HCT116 (cell line): Measurements from ENCODE around the gene LRRIQ4. TPM values are rescaled to one million over a fixed set of nuclear protein-coding genes. Genes with fewer than 3 reads are reported as not detected.

Experiments
- ATAC-seq: fragments of 200-7000 bp; cut with Tn5 transposase; 2 replicates; pipeline ENCODE4 v1.9.1; 2020; ENCODE audit warnings: mild to moderate bottlenecking, moderate library complexity
- BruUV-seq: library from RNA; stranded (reverse); fragments of 400-500 nt; replicated peaks from 2 replicates; lab custom pipeline; 2021; lab: Mats Ljungman, UMichigan
- CTCF ChIA-PET: fragments of 300-600 bp; sonication (Branson Sonifier 250); formaldehyde crosslinking; loops from one replicate; lab custom pipeline; 2021; ENCODE audit warnings: antibody characterized with exemption; lab: Charles Lee
- POLR2A ChIA-PET: fragments of 300-600, 350-600 bp; sonication (Branson Sonifier 250); formaldehyde crosslinking; loops from one replicate; lab custom pipeline; 2021; ENCODE audit warnings: antibody characterized with exemption; lab: Charles Lee
- RAD21 ChIA-PET, 2 experiments: fragments of 300-600 bp; sonication (Branson Sonifier 250); formaldehyde crosslinking; loops; one replicate each; lab custom pipeline; 2023; ENCODE audit warnings: low total read pairs in 2 of 2; ENCODE audit not compliant: uncharacterized antibody in 2 of 2, unreplicated experiment in 2 of 2, low non-redundant PET in 1 of 2; lab: Charles Lee
- DNase-seq: peaks from one replicate; pipeline ENCODE4 v3.0.0-alpha.2; 2010; ENCODE audit warnings: low read depth, low spot score
- H2AFZ ChIP-seq: fragments of 200-600 bp; shearing (Covaris generic), sonication (generic); 2 replicates; pipeline ENCODE4 v1.6.1; 2017; ENCODE audit warnings: low read depth, mixed run types, mixed read lengths, antibody characterized with exemption, low read length; ENCODE audit not compliant: poor library complexity, severe bottlenecking
- H3K27ac ChIP-seq: 2 replicates; pipeline ENCODE4 v1.5.1; 2012; ENCODE audit warnings: low read depth, low read length
- H3K27me3 ChIP-seq: fragments of 200-600 bp; sonication (generic); 2 replicates; pipeline ENCODE4 v1.6.1; 2016; ENCODE audit warnings: mixed run types, low read length, mixed read lengths; ENCODE audit not compliant: insufficient read depth
- H3K36me3 ChIP-seq, 2 experiments: fragments of 200-500 bp in 1 of 2; fragments of 200-600 bp in 1 of 2; sonication (Bioruptor generic) in 1 of 2; sonication (generic) in 1 of 2; 2 replicates each; pipeline versions ENCODE4 v1.5.1 to v1.6.1; 2014 to 2016; ENCODE audit warnings: low read length in 2 of 2, inconsistent platforms in 1 of 2, mixed read lengths in 1 of 2, mixed run types in 1 of 2; ENCODE audit not compliant: insufficient read depth in 2 of 2, control insufficient read depth in 1 of 2
- H3K4me1 ChIP-seq, 2 experiments: fragments of 200-600 bp in 1 of 2; sonication (generic) in 1 of 2; 2 replicates each; pipeline versions ENCODE4 v1.5.1 to v1.6.1; 2012 to 2017; ENCODE audit warnings: low read length in 2 of 2, inconsistent platforms in 1 of 2, mild to moderate bottlenecking in 1 of 2, mixed read lengths in 1 of 2, mixed run types in 1 of 2, moderate library complexity in 1 of 2; ENCODE audit not compliant: insufficient read depth in 2 of 2, control insufficient read depth in 1 of 2
- H3K4me2 ChIP-seq: fragments of 200-600 bp; sonication (generic); 2 replicates; pipeline ENCODE4 v1.6.1; 2017; ENCODE audit warnings: mixed run types, low read length, mixed read lengths
- H3K4me3 ChIP-seq, 2 experiments: fragments of 200-600 bp in 1 of 2; sonication (generic) in 1 of 2; replicated peaks in 1 of 2; 2 replicates each; pipeline ENCODE4 v1.5.1; 2011 to 2016; ENCODE audit warnings: low read length in 2 of 2, control low read depth in 1 of 2, low read depth in 1 of 2, mild to moderate bottlenecking in 1 of 2, mixed read lengths in 1 of 2, mixed run types in 1 of 2
- H3K79me2 ChIP-seq: fragments of 200-600 bp; sonication (generic); 2 replicates; pipeline ENCODE4 v1.6.1; 2017; ENCODE audit warnings: mild to moderate bottlenecking, mixed run types, low read length, moderate library complexity, mixed read lengths; ENCODE audit not compliant: insufficient read depth
- H3K9ac ChIP-seq: fragments of 200-600 bp; sonication (generic); 2 replicates; pipeline ENCODE4 v1.6.1; 2016; ENCODE audit warnings: low read length, mixed read lengths
- H3K9me2 ChIP-seq: fragments of 200-600 bp; sonication (generic), shearing (Covaris generic); 2 replicates; pipeline ENCODE4 v1.6.1; 2017; ENCODE audit warnings: mixed run types, mild to moderate bottlenecking, moderate library complexity; ENCODE audit not compliant: insufficient read depth
- H3K9me3 ChIP-seq, 2 experiments: fragments of 200-500 bp in 1 of 2; fragments of 200-600 bp in 1 of 2; sonication (Bioruptor generic) in 1 of 2; sonication (generic) in 1 of 2; 2 replicates each; pipeline ENCODE4 v1.6.1; 2014 to 2017; ENCODE audit warnings: low read length in 2 of 2, mixed read lengths in 2 of 2, inconsistent platforms in 1 of 2, low read depth in 1 of 2, mild to moderate bottlenecking in 1 of 2, mixed run types in 1 of 2, moderate library complexity in 1 of 2; ENCODE audit not compliant: control insufficient read depth in 1 of 2, insufficient read depth in 1 of 2
- H4K20me1 ChIP-seq: fragments of 200-600 bp; sonication (generic), shearing (Covaris generic); 2 replicates; pipeline ENCODE4 v1.6.1; 2017; ENCODE audit warnings: mixed run types, mild to moderate bottlenecking, moderate library complexity; ENCODE audit not compliant: insufficient read depth
- EZH2 ChIP-seq: fragments of 200-600 bp; sonication (generic); IDR thresholded peaks from 2 replicates; pipeline ENCODE4 v1.6.1; 2017; ENCODE audit warnings: antibody characterized with exemption, mixed run types
- EZH2phosphoT487 ChIP-seq: fragments of 200-600 bp; IDR thresholded peaks from 2 replicates; pipeline ENCODE4 v1.6.1; 2018; ENCODE audit warnings: antibody characterized with exemption, borderline replicate concordance
- FOSL1 ChIP-seq: IDR thresholded peaks from 2 replicates; pipeline ENCODE4 v1.6.1; 2012; ENCODE audit warnings: low read depth
- POLR2AphosphoS5 ChIP-seq: IDR thresholded peaks from 2 replicates; pipeline ENCODE4 v1.6.1; 2011; ENCODE audit warnings: mild to moderate bottlenecking, low read depth, low read length, moderate library complexity
- SIN3A ChIP-seq: IDR thresholded peaks from 2 replicates; pipeline ENCODE4 v1.6.1; 2012; ENCODE audit warnings: low read depth
- SP1 ChIP-seq: IDR thresholded peaks from 2 replicates; pipeline ENCODE4 v1.6.1; 2012; ENCODE audit warnings: low read depth
- intact Hi-C: fragments of 100-400 bp; cut with micrococcal nuclease; formaldehyde crosslinking; loops from 2 replicates; pipeline ENCODE4 v1.10.0; 2022
- total RNA-seq: library from RNA; stranded (reverse); gene quantifications from one replicate; pipeline ENCODE4 v1.2.1, GENCODE V29; 2021; ENCODE audit not compliant: unreplicated experiment
- TF ChIP-seq, protein P1 (sequence below): IDR thresholded peaks from 2 replicates; pipeline ENCODE4 v1.6.1; 2011; ENCODE audit warnings: mild to moderate bottlenecking, low read length, moderate library complexity; ENCODE audit not compliant: insufficient replicate concordance; ENCODE audit errors: extremely low read depth

Gene LRRIQ4
- total RNA-seq, 1 experiment from 2014 or later = not detected

DNA sequence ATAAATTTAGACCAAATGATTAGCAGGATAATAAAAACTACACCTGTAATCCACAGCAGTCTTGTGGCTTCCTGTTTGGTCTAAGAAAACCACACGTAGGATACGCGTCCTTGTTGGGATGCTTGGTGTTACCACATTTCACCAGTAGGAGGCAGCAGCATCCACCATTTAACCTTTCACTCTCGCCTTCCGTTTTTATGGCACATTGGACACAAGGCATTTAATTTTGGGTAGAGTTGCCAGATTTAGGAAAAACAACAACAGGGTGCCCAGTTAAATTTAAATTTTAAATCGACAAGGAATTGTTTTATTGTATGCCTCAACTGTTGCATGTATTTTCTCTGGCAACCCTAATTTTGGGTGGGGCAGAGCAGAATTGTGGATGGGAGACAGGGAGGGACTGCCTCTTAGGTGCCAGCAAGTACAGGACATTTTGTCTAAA lies 50.8 kb downstream of the LRRIQ4 start (continued):
- TF ChIP-seq, protein P1, sequence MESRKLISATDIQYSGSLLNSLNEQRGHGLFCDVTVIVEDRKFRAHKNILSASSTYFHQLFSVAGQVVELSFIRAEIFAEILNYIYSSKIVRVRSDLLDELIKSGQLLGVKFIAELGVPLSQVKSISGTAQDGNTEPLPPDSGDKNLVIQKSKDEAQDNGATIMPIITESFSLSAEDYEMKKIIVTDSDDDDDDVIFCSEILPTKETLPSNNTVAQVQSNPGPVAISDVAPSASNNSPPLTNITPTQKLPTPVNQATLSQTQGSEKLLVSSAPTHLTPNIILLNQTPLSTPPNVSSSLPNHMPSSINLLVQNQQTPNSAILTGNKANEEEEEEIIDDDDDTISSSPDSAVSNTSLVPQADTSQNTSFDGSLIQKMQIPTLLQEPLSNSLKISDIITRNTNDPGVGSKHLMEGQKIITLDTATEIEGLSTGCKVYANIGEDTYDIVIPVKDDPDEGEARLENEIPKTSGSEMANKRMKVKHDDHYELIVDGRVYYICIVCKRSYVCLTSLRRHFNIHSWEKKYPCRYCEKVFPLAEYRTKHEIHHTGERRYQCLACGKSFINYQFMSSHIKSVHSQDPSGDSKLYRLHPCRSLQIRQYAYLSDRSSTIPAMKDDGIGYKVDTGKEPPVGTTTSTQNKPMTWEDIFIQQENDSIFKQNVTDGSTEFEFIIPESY = no peak
- TF ChIP-seq EZH2 = no peak

DNA sequence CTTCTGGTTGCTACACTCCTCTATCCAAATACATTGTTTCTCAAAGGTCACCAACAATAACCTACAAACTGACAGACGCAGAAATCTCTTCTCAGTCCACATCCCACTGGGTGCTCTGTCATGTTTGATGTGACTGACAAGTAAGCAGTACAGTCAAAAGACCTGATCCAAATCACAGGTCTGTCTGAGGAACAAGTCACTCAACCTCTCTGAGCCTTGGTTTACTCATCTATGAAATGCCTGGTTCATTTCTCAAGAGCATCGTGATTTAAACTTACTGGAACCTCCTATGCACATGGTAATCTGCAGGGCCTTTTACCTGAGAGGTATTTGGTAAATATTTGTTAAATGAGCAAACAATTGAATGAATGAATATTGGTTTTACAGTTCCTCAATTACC lies 51.6 kb downstream of the LRRIQ4 start:
- RAD21 ChIA-PET = no interaction called here
- Histone ChIP-seq H3K27me3 (no peaks in the 10 kb centered on the region), H3K79me2 (no peaks in the 10 kb centered on the region)
- no peak for ATAC-seq
- DNase-seq = no peak
- no peak for TF ChIP-seq SP1
- TF ChIP-seq EZH2phosphoT487 = no peak
- TF ChIP-seq FOSL1 = no peak
- no peak for TF ChIP-seq POLR2AphosphoS5
- no peak for TF ChIP-seq SIN3A
- TF ChIP-seq, all 23 proteins: peak for 0
- Histone ChIP-seq H3K9me3 (no peaks in the 10 kb centered on the region), H2AFZ (peak overlapping the region; percentile 96), H3K36me3 (no peaks in the 10 kb centered on the region), H3K4me1 (peaks cover 4 to 5% of the 10 kb centered on the region in 2 experiments; a peak in 3 of 4 replicates), H3K4me2 (no peak overlapping the region), H3K9ac (no peak overlapping the region), H3K4me3 (no peak overlapping the region), H3K9me2 (no peaks in the 10 kb centered on the region), H4K20me1 (no peaks in the 10 kb centered on the region), H3K27ac (no peak overlapping the region)
- BruUV-seq = no TSS peak
- ChIA-PET CTCF (no interaction called here), POLR2A (no interaction called here)
- intact Hi-C loops = loop anchor here (5.0 to 10.0 kb wide), 2 partner anchors 173 to 551 kb away; partner anchors contain the start of genes CLDN11 and GPR160
